Fibroblast of the aortic adventitia (primary cell): Measurements from ENCODE around the gene EFNA5. TPM values are rescaled to one million over a fixed set of nuclear protein-coding genes. Genes with fewer than 3 reads are reported as not detected.

Source experiments
- DNase-seq: peaks from one replicate; pipeline ENCODE4 v3.0.0-alpha.2; 2010; ENCODE audit warnings: low read depth
- H3K4me3 ChIP-seq: 2 replicates; pipeline ENCODE4 v1.5.1; 2011; ENCODE audit warnings: low read depth, mild to moderate bottlenecking, control low read depth, low read length, moderate library complexity
- CTCF ChIP-seq: IDR thresholded peaks from 2 replicates; pipeline ENCODE4 v1.5.1; 2011; ENCODE audit warnings: mild to moderate bottlenecking, low read length, control low read depth, inconsistent platforms; ENCODE audit not compliant: insufficient read depth
- total RNA-seq: library from RNA; depleted of rRNA; stranded (reverse); fragments of >200 nt; gene quantifications from 2 replicates; pipeline ENCODE4 v1.2.3, GENCODE V29; 2012; ENCODE audit warnings: low replicate concordance

EFNA5 gene
- total RNA-seq, 1 donor: 33.1 TPM

DNA sequence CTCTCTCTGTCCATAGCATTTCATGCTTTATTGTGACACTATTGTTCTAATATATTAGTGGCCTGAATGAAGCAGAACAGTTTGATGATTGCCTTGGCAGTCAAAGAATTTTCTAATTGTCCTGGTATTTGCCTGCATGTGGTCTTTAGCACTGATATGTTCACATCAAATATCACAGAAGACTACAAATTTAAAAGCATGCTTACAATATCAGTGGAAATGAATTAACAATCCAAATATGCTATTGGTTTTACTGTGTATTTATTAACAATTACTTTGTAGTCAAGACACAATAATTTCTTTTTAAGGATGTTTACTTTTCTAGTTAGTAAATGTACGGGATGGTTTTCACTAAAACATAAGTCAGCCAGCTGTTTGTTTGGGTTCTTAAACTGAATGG lies 18.3 kb downstream of the EFNA5 start:
- TF ChIP-seq CTCF: no peak
- no peak for DNase-seq
- H3K4me3 ChIP-seq: no peak overlapping the region

DNA sequence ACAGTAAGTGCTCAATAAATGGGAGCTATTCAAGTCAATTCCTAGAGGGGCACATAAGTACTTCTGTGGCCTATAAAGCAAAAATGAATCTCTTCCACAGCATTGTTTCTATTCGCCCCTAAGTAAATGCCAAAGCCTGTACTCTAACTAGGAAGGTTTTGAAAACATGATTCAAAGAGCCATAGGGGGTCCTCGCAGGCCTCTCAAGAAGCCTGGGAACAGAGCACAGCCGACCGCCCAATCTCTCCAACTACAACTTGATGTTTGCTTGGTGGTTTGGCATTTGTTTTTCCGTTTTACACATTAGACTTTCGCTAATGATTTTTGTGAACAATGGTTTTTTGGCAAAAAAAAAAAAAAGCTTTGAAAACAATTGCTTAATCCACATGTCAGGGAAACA lies 19.4 kb downstream of the EFNA5 start:
- no peak overlapping the region for H3K4me3 ChIP-seq
- TF ChIP-seq CTCF: no peak
- no peak for DNase-seq

GRCh38 chr5:107646418-107646817 lies 24.3 kb downstream of the EFNA5 start:
- no peak overlapping the region for H3K4me3 ChIP-seq
- TF ChIP-seq CTCF: no peak
- DNase-seq: no peak

DNA sequence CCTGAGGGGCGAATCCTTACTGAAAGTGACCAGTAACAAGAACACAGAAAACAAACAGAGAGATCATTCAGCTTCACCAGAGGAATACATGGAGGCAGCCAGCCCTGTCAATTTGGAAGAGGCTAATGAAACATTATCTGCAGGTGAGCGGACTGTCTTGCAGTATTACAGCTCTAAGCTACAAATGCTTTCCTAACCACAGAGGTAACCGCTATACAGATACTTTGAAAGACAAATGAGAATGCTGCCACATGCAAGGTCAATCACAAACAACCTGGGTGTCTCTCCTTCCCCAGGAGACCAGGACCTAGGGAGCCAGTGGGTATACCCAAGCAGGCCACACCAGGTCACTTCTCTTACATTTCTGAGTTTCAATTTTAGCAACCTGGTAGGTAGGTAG lies 30.2 kb downstream of the EFNA5 start:
- H3K4me3 ChIP-seq: no peak overlapping the region
- no peak for TF ChIP-seq CTCF
- no peak for DNase-seq

- H3K4me3 ChIP-seq: no peak overlapping the region
- no peak for TF ChIP-seq CTCF
- DNase-seq: no peak
Observed at GRCh38 chr5:107639990-107640389, 30.7 kb downstream of the EFNA5 start.

GRCh38 chr5:107636555-107636954 lies 34.2 kb downstream of the EFNA5 start:
- H3K4me3 ChIP-seq: no peak overlapping the region
- DNase-seq: peak; percentile 8
- TF ChIP-seq CTCF: no peak

DNA sequence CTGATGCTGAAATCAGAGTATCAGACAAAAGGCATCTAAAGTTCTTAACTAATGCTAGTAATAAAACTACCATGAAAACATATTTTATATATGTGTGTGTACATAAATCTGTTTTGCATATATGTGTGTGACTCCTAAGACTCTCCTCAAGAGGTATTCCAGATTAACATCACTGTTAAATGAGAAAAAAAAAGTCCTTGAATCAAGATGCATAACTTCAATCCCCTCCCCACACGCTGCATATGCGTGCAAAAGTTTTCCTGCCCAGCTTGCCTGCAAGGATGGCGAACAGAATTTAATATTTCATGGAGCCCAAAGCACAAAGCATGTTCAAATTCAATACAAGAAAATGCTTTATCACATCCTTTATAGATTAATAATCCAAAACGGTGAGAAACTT lies 34.7 kb downstream of the EFNA5 start:
- no peak for TF ChIP-seq CTCF
- no peak overlapping the region for H3K4me3 ChIP-seq
- no peak for DNase-seq
